AG08395 (cell line): ENCODE measurements around the gene SNRPE.
"Not testable (repeated sequence)": the region's sequence is repeated elsewhere in the genome, so short reads cannot be mapped to it uniquely, and the experiment has no call there.

Experiments used
- DNase-seq: peaks from one replicate; pipeline ENCODE4 v3.0.0; 2012; ENCODE audit warnings: mixed read lengths, low spot score

Gene SNRPE

DNA sequence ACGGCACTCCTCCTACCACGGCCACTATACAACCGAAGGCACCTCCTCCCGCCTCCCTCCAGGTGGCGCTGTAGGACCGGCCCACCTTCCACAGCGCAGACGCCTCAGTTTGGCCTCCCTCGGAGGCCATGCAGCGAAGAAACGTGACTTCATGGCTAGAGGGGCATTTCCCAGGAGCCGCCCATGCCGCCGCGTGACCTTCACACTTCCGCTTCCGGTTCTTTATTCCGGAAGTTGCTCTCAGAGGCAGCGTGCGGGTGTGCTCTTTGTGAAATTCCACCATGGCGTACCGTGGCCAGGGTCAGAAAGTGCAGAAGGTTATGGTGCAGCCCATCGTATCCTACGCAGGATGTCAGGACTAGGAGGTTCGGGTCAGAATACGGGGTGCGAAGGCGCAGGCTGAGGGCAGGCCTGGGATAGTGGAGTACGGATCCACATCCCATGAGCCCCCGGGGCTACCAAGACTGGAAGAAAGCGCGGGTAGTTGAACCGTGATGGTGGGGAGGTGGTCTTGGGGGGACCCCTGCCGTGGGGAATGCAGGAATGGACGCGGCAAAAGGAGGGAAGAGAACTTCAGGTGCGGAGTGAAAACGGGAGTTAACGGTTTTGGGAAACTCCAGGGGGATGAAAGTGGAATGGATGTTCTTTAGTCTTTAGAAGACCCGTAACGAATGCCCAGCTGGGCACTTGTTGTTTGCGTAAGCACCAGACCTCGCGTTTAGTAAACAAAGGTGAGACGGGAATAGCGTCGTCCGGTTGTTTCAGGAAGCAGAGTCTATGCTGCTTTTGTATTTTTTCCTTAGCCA, at the start of gene SNRPE:
TSS of gene SNRPE (plus strand) at position 221 of the 806 bp plus-strand sequence. CDS start at position 282, 61 bp downstream.
- peak; percentile 98 for DNase-seq

GRCh38 chr1:203813581-203814341, 47.6 kb upstream of the SNRPE start:
- DNase-seq, result no peak

DNA sequence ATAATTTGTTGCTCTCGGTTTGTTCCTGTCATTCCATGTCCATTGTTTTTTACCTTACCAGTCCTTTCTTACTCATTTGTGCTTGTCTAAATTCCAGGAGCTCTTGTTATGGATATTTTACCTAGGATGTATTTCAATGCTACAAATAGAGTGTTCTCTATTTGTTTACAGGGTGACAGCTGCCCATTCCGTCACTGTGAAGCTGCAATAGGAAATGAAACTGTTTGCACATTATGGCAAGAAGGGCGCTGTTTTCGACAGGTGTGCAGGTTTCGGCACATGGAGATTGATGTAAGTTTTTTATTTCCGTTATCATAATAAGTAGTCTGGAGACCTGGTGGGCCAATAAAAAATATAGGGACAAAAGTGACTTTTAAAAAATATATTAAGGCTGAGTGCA, 43.0 kb upstream of the SNRPE start:
- no peak for DNase-seq

GRCh38 chr1:203823306-203823705, 38.1 kb upstream of the SNRPE start:
- DNase-seq, result no peak

DNA sequence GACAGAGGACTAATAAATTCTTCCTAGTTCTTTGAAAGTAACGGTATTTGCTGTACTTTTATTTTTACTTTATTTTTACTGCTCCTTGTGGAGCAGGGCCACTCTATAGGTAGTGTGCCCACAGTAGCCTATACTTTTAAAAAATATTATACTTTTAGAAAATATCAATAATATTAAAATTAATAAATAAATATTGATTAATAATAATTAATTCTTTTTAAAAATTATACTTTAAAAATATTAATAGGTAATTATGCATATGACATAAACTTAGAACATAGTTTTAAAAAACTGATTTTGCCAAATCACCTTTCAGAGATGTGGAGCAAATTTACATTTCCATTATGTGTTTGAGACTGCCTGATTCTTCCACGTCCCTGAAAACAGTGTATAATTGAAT, 35.2 kb upstream of the SNRPE start:
- DNase-seq, result no peak

GRCh38 chr1:203828002-203828401, 33.4 kb upstream of the SNRPE start:
- DNase-seq, result no peak

GRCh38 chr1:203828503-203828902, 32.9 kb upstream of the SNRPE start:
- DNase-seq, result no peak

DNA sequence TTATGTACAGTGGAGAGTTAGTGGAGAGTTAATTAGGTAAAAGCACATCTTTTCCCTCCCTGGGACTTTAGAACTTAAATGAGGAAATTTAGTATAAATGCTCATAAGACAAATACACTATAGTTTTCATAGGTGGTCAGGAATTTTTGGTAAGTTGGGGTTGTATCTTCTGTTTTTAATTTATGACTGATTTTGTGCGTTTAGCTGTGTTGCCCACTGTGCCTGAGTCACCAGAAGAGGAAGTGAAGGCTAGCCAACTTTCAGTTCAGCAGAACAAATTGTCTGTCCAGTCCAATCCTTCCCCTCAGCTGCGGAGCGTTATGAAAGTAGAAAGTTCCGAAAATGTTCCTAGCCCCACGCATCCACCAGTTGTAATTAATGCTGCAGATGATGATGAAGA, 32.2 kb upstream of the SNRPE start:
- DNase-seq, result not testable (repeated sequence)

DNA sequence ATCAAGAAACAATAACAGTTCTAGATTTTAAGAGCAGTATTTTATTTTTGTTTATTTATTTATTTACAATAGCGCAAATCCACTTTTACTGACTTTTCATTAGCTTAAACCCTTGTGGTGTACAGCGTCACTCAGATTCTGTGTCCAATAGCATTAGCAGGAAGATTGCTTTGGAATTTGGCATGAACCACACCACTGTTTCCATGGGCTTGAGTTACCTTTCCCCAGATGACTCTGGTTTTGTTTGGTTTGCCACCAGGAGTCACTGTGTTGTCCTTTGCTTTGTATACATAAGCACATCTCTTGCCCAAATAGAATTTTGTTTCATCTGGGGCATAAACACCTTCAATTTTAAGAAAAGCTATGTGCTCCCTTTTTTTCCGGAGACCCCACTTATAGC, 25.9 kb upstream of the SNRPE start:
- DNase-seq, result no peak

DNA sequence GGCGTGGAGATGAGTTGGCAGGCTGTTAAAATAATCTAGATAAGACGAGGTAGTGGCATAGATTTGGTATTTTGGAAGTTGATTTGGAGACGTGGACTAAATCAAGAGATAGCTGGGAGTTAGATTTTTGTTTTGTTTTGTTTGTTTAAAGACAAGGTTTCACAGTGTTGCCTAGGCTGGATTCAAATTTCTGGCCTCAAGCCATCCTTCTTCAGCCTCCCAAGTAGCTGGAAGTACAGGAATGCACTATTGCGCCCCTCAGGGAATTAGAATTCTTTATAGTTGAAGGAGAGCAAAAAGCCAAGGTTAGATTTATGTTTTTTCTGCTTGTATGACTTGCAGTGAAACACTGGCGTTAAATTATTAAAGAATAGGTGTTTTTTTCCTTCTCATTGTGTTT, 22.3 kb upstream of the SNRPE start:
- peak; percentile 14 for DNase-seq

DNA sequence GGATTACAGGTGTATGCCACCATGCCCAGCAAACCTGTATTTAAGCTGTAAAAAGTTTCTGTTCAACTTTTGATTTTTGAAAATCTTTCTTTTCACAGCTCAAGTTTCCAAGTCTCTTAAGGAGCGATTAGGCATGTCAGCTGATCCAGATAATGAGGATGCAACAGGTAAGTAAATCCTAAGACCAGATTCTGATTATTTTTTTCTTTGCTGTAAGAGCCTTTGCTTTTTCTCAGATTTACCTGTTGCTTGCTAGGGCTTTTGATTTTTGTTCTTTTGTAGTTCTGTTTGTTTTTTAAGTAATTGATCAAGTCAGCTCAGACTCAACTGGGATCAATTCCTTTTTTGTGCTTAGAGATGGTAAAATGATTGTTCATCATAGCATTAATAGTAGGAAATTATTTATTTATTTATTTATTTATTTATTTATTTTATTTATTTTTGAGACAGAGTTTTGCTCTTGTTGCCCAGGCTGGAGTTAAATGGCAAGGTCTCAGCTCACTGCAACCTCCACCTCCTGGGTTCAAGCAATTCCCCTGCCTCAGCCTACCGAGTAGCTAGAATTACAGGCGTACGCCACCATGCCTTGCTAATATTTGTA, 21.1 kb upstream of the SNRPE start:
- DNase-seq, result no peak

DNA sequence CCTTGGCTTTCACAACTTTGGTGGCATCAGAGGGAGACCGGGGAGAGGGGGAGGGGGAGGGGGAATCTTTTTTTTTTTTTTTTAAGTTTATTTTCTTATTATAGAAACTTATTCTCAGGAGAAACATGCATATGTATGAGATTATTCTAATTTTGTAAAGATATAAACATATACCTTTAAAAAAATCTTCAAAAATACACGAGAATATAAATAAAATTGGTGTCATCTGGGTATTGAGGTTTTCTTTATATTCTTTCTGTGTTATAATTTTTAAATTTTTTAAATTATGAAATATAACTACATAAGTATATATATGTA, 18.9 kb upstream of the SNRPE start:
- DNase-seq, result no peak

DNA sequence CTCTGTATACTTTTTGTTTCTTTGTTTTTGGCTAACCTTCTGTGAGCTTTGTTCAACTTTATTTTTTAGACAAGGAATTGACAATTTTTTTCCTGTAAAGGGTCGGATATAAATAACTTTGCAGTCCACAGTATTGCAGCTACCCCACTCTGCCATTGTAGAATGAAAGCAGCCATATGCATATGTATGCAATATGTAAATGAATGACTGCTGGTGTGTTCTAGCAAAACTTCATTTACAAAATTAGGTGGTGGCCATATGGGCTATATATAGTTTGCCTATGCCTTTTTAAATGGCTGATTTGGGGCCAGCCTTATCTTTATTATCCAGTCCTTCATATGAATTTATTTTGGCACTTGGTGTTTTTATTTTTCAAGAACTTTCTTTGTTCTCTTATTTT, 18.0 kb upstream of the SNRPE start:
- no peak for DNase-seq

GRCh38 chr1:203853112-203853511, 8.3 kb upstream of the SNRPE start:
- DNase-seq, result not testable (repeated sequence)

- peak; percentile 68 for DNase-seq
These were observed 3.3 kb upstream of the SNRPE start for GRCh38 chr1:203858055-203858454.

DNA sequence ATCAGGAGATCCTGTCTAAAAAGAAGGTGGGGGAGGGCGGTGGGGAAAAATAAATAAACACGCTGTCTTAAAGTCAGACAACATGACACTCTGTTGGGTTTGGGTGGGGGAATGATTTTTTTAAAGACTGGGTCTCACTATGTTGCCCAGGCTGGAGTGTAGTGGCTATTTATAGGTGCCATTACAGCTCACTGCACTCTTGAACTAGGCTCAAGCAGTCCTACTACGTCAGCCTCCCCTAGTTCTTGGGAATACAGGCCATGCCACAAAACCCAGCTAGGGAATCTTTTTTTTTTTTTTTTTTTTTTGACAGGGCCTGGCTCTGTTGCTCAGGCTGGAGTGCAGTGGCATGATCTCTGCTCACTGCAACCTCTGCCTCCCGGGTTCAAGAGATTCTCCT, 2.4 kb upstream of the SNRPE start:
- no peak for DNase-seq

GRCh38 chr1:203860396-203861025, 888 bp upstream of the SNRPE start:
- DNase-seq, result peak; percentile 15

DNA sequence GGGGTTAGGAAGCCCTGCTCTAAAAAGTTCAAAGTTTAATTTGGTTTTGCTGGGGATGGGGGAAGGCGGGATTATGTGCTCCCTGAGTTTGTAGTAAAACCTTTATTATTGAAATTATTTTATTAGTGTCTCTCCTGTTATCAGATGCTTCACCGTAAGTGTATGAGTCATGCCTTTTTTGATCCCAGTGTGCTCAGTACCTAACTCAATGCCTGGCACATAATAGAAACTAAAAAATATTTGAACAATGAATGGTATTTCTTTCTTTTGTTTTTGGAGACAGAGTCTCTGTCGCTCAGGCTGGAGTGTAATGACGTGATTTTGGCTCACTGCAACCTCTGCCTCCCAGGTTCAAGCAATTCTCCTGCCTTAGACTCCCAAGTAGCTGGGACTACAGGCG, 6.4 kb downstream of the SNRPE start:
- no peak for DNase-seq

DNA sequence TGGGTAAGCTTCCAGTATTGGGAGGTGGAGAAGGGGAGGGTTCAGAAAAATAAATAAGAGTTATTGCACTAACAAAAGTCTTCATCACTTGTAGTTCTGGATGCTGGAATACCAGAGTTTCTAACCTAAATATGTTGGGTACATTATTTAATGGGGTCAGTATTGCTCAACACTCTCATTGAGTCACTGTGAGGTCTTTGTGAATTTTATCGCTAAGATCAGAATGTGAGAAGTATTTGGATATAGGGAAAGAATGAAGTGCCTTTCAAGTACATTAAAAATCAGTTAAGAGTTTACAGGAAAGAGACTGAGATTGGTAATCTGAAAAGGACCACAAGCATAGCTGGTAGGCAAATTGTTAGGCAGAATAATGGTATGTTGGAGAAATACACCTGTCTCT, 8.8 kb downstream of the SNRPE start:
- no peak for DNase-seq

DNA sequence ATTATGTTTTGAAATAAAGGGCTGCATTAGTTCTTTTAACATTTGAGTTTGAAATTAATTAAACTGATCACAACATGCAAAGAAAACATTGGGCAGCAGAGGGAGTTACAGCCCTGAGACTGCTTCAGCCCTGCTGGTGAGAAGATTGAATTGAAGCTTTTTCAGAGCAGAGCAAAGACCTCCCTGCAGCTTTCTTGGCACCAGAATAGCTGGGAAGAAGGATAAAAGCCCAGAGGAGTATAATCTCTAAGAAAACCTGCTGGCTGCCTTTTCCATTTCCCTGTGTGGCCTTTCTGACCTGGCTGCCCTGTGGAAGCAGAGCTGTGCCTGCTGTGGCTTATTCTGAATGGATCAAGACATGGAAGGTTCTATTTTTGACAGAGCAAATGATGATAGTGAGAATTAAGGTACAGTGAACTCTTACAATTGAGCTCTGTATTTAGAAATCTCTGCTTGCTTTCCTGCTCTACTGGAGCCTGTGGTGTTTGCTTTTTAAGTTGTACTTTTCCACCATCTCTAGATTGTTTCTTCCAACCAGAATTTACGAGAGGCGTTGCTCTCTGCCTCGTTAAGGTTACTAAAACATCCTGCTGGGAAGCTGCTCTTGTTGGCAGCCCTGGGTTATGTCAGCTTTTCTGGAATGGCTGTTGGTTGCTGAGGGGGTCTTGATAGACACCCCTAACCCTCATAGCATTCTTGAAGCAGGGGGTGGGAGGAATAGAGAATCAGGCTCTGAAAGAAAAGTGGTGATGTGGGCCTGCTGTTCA, 9.9 kb downstream of the SNRPE start:
- peak; percentile 93 for DNase-seq

GRCh38 chr1:203873094-203873493, 11.7 kb downstream of the SNRPE start:
- no peak for DNase-seq

DNA sequence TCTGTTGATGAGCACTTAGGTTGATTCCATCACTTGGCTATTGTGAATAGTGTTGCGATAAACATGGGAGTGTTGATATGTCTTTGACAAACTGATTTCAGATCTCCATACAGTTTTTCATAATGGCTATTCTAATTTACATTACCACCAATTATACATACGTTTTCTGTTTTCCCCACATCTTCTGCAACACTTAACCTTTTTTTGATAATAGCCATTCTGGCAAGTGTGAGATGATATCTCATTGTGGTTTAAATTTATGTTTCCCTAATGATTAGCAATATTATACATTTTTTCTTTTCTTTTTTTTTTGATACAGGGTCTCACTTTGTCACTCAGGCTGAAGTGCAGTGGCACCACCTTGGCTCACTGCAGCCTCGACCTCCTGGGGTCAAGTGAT, 17.0 kb downstream of the SNRPE start:
- no peak for DNase-seq
